Mesenchymal stem cell (in vitro differentiated cells and primary cell): ENCODE data around the gene VGLL3.
A peak's percentile ranks its signal among the peaks of the same experiment; 100 is the strongest.

ENCODE experiments used
- DNase-seq: peaks from one replicate; pipeline ENCODE4 v3.0.0-alpha.2; 2013
- H2AFZ ChIP-seq: one replicate; pipeline ENCODE4 v1.6.1; 2013; ENCODE audit warnings: low read depth, mild to moderate bottlenecking, control low read depth, inconsistent platforms, low read length, moderate library complexity
- H2AK5ac ChIP-seq: 2 replicates; pipeline ENCODE4 v1.6.1; 2013; ENCODE audit warnings: low read length, moderate library complexity, mild to moderate bottlenecking, inconsistent platforms; ENCODE audit not compliant: severe bottlenecking
- H2BK120ac ChIP-seq: one replicate; pipeline ENCODE4 v1.6.1; 2013; ENCODE audit warnings: low read depth, mild to moderate bottlenecking, inconsistent platforms, low read length, moderate library complexity
- H2BK12ac ChIP-seq, 2 experiments: one replicate each; pipeline ENCODE4 v1.6.1; 2013; ENCODE audit warnings: inconsistent platforms in 2 of 2, low read length in 2 of 2, mild to moderate bottlenecking in 2 of 2, moderate library complexity in 2 of 2, control low read depth in 1 of 2
- H2BK15ac ChIP-seq: one replicate; pipeline ENCODE4 v1.6.1; 2013; ENCODE audit warnings: mild to moderate bottlenecking, low read depth, inconsistent platforms; ENCODE audit not compliant: poor library complexity, severe bottlenecking
- H2BK5ac ChIP-seq: 2 replicates; pipeline ENCODE4 v1.6.1; 2013; ENCODE audit warnings: low read depth, mild to moderate bottlenecking, low read length, control low read depth, inconsistent platforms; ENCODE audit not compliant: poor library complexity, severe bottlenecking
- H3K14ac ChIP-seq, 2 experiments: one replicate each; pipeline ENCODE4 v1.6.1; 2013; ENCODE audit warnings: inconsistent platforms in 2 of 2, low read length in 2 of 2, control low read depth in 1 of 2, mild to moderate bottlenecking in 1 of 2, moderate library complexity in 1 of 2
- H3K18ac ChIP-seq, 2 experiments: one replicate each; pipeline ENCODE4 v1.6.1; 2013; ENCODE audit warnings: inconsistent platforms in 2 of 2, low read length in 2 of 2, control low read depth in 1 of 2, low read depth in 1 of 2, mild to moderate bottlenecking in 1 of 2
- H3K23ac ChIP-seq, 2 experiments: one replicate each; pipeline ENCODE4 v1.6.1; 2013; ENCODE audit warnings: inconsistent platforms in 2 of 2, low read length in 2 of 2, mild to moderate bottlenecking in 2 of 2, moderate library complexity in 2 of 2, control low read depth in 1 of 2
- H3K27ac ChIP-seq: 2 replicates; pipeline ENCODE4 v1.5.1; 2013; ENCODE audit warnings: mild to moderate bottlenecking, moderate library complexity, low read length, control low read depth, inconsistent platforms; ENCODE audit not compliant: poor library complexity, severe bottlenecking
- H3K27me3 ChIP-seq, 2 experiments: 2 replicates each; pipeline versions ENCODE4 v1.6.1 to v1.7.0; 2013; ENCODE audit warnings: low read length in 2 of 2, mild to moderate bottlenecking in 2 of 2, moderate library complexity in 2 of 2, control low read depth in 1 of 2, inconsistent platforms in 1 of 2; ENCODE audit not compliant: control insufficient read depth in 1 of 2, insufficient read depth in 1 of 2
- H3K36me3 ChIP-seq, 2 experiments: 2 replicates each; pipeline versions ENCODE4 v1.6.1 to v1.7.0; 2013; ENCODE audit warnings: low read length in 2 of 2, control low read depth in 1 of 2, inconsistent platforms in 1 of 2, low read depth in 1 of 2, mild to moderate bottlenecking in 1 of 2; ENCODE audit not compliant: insufficient read depth in 2 of 2, control insufficient read depth in 1 of 2
- H3K4ac ChIP-seq, 2 experiments: one replicate each; pipeline ENCODE4 v1.6.1; 2013; ENCODE audit warnings: inconsistent platforms in 2 of 2, low read length in 2 of 2, mild to moderate bottlenecking in 2 of 2, moderate library complexity in 2 of 2, control low read depth in 1 of 2, low read depth in 1 of 2
- H3K4me1 ChIP-seq: 2 replicates; pipeline ENCODE4 v1.6.1; 2013; ENCODE audit warnings: low read depth, low read length, control low read depth; ENCODE audit not compliant: control insufficient read depth, insufficient read depth
- H3K4me2 ChIP-seq: 2 replicates; pipeline ENCODE4 v1.6.1; 2013; ENCODE audit warnings: low read length, mild to moderate bottlenecking, inconsistent platforms; ENCODE audit not compliant: poor library complexity, severe bottlenecking
- H3K4me3 ChIP-seq, 2 experiments: 2 replicates each; pipeline versions ENCODE4 v1.5.1 to v1.7.0; 2013; ENCODE audit warnings: low read length in 2 of 2, mild to moderate bottlenecking in 2 of 2, control low read depth in 1 of 2, low read depth in 1 of 2; ENCODE audit not compliant: insufficient read depth in 1 of 2
- H3K79me1 ChIP-seq: replicated peaks from 2 replicates; pipeline ENCODE4 v1.6.1; 2013; ENCODE audit warnings: mild to moderate bottlenecking, control low read depth, low read length, inconsistent platforms; ENCODE audit not compliant: poor library complexity, severe bottlenecking
- H3K9ac ChIP-seq: 2 replicates; pipeline ENCODE4 v1.7.0; 2013; ENCODE audit warnings: mild to moderate bottlenecking, low read length, moderate library complexity
- H3K9me3 ChIP-seq: 2 replicates; pipeline ENCODE4 v1.7.0; 2013; ENCODE audit warnings: mild to moderate bottlenecking, low read length; ENCODE audit not compliant: control insufficient read depth
- H4K8ac ChIP-seq: one replicate; pipeline ENCODE4 v1.6.1; 2013; ENCODE audit warnings: inconsistent platforms, mild to moderate bottlenecking, low read length, moderate library complexity
- H4K91ac ChIP-seq: one replicate; pipeline ENCODE4 v1.6.1; 2013; ENCODE audit warnings: mild to moderate bottlenecking, low read length, inconsistent platforms
- WGBS: methylation state at CpG from one replicate; pipeline ENCODE4 v1.1.7; 2013; ENCODE audit warnings: mixed read lengths; 5-methylcytosine and 5-hydroxymethylcytosine counted together

VGLL3 gene

GRCh38 chr3:86949850-86950249 is 41.1 kb downstream of the VGLL3 start:
- Histone ChIP-seq H4K91ac (no peak overlapping the region), H3K23ac (no peak overlapping the region), H2AFZ (no peak overlapping the region), H2BK120ac (no peak overlapping the region), H3K4me2 (no peak overlapping the region), H2BK5ac (no peak overlapping the region), H3K27ac (no peak overlapping the region), H3K36me3 (peaks cover 0 to 38% of the 10 kb centered on the region in 2 experiments), H3K9me3 (no peaks in the 10 kb centered on the region), H2BK12ac (no peak overlapping the region), H2BK15ac (no peak overlapping the region), H3K14ac (no peak overlapping the region), H3K9ac (no peak overlapping the region), H3K4ac (no peak overlapping the region), H3K4me3 (no peak overlapping the region), H2AK5ac (no peak overlapping the region), H3K4me1 (no peaks in the 10 kb centered on the region), H3K79me1 (peaks cover 3% of the 10 kb centered on the region), H3K27me3 (no peaks in the 10 kb centered on the region), H4K8ac (no peak overlapping the region), H3K18ac (no peak overlapping the region)
- no peak for DNase-seq

GRCh38 chr3:86948822-86949221 is 42.1 kb downstream of the VGLL3 start:
- H3K9me3 ChIP-seq: no peaks in the 10 kb centered on the region
- H3K27me3 ChIP-seq: no peaks in the 10 kb centered on the region
- no peaks in the 10 kb centered on the region for H3K79me1 ChIP-seq
- no peak overlapping the region for H3K4me2 ChIP-seq
- H3K23ac ChIP-seq: no peak overlapping the region
- DNase-seq: peak; percentile 86
- H3K9ac ChIP-seq: peak overlapping the region; percentile 58
- H2BK120ac ChIP-seq: no peak overlapping the region
- no peak overlapping the region for H4K8ac ChIP-seq
- peaks cover 3 to 48% of the 10 kb centered on the region in 2 experiments for H3K36me3 ChIP-seq
- no peak overlapping the region for H3K27ac ChIP-seq
- no peak overlapping the region for H3K18ac ChIP-seq
- 68% methylated on average over 1 of the region's 1 CpG for WGBS
- no peak overlapping the region for H3K4ac ChIP-seq
- H3K14ac ChIP-seq: no peak overlapping the region
- no peak overlapping the region for H2BK15ac ChIP-seq
- no peak overlapping the region for H2BK12ac ChIP-seq
- H2BK5ac ChIP-seq: no peak overlapping the region
- no peaks in the 10 kb centered on the region for H3K4me1 ChIP-seq
- no peak overlapping the region for H4K91ac ChIP-seq
- H2AFZ ChIP-seq: no peak overlapping the region
- no peak overlapping the region for H3K4me3 ChIP-seq
- H2AK5ac ChIP-seq: no peak overlapping the region

GRCh38 chr3:86942206-86942605 is 48.7 kb downstream of the VGLL3 start:
- Histone ChIP-seq H2BK5ac (no peak overlapping the region), H3K4me1 (peaks cover 3% of the 10 kb centered on the region), H3K27ac (no peak overlapping the region), H3K36me3 (peaks cover 6 to 63% of the 10 kb centered on the region in 2 experiments), H2BK120ac (no peak overlapping the region), H3K4ac (no peak overlapping the region), H3K79me1 (no peaks in the 10 kb centered on the region), H3K9me3 (no peaks in the 10 kb centered on the region), H2AK5ac (no peak overlapping the region), H2BK15ac (no peak overlapping the region), H4K91ac (no peak overlapping the region), H3K18ac (no peak overlapping the region), H4K8ac (no peak overlapping the region), H3K14ac (no peak overlapping the region), H3K27me3 (no peaks in the 10 kb centered on the region), H3K9ac (peak overlapping the region; percentile 61), H3K4me3 (no peak overlapping the region), H2AFZ (no peak overlapping the region), H3K23ac (no peak overlapping the region), H3K4me2 (no peak overlapping the region), H2BK12ac (no peak overlapping the region)
- DNase-seq: no peak
- no CpG with 5 or more reads among the region's 3 CpGs for WGBS

GRCh38 chr3:86938416-86939105 is 52.4 kb downstream of the VGLL3 start:
- 43% methylated on average over 2 of the region's 3 CpGs for WGBS
- no peak overlapping the region for H2BK120ac ChIP-seq
- peak overlapping the region in 1 of 2 experiments; percentile 21 for H3K4me3 ChIP-seq
- no peaks in the 10 kb centered on the region for H3K79me1 ChIP-seq
- H2BK5ac ChIP-seq: no peak overlapping the region
- H3K4ac ChIP-seq: no peak overlapping the region
- H3K4me1 ChIP-seq: peaks cover 4% of the 10 kb centered on the region
- H2AFZ ChIP-seq: no peak overlapping the region
- H3K14ac ChIP-seq: no peak overlapping the region
- H3K27me3 ChIP-seq: no peaks in the 10 kb centered on the region
- peak overlapping the region; percentile 85 for H3K9ac ChIP-seq
- no peak overlapping the region for H4K91ac ChIP-seq
- H2AK5ac ChIP-seq: no peak overlapping the region
- H3K4me2 ChIP-seq: no peak overlapping the region
- H3K23ac ChIP-seq: no peak overlapping the region
- H2BK12ac ChIP-seq: no peak overlapping the region
- H4K8ac ChIP-seq: no peak overlapping the region
- peak overlapping the region; percentile 28 for H3K27ac ChIP-seq
- no peak overlapping the region for H3K18ac ChIP-seq
- peaks cover 3 to 26% of the 10 kb centered on the region in 2 experiments for H3K36me3 ChIP-seq
- peak; percentile 27 for DNase-seq
- no peaks in the 10 kb centered on the region for H3K9me3 ChIP-seq
- H2BK15ac ChIP-seq: no peak overlapping the region
